Uterus (tissue), 4 donors: ENCODE results near the gene CST11. TPM values are rescaled to one million over a fixed set of nuclear protein-coding genes. Genes with fewer than 3 reads are reported as not detected.

Experiments
- DNase-seq, 2 donors: peaks; one replicate each; pipeline ENCODE4 v3.0.0-alpha.2; 2019 to 2020
- H3K27ac ChIP-seq, 2 donors: fragments of 200-600 bp; sonication (generic); 1 replicate in 1 of 2; 2 replicates in 1 of 2; pipeline ENCODE4 v1.5.1; 2016 to 2018
- H3K27me3 ChIP-seq, 2 donors: fragments of 200-600 bp; sonication (generic); one replicate each; pipeline ENCODE4 v1.5.1; 2018 to 2019; ENCODE audit warnings: control low read depth in 1 of 2
- H3K36me3 ChIP-seq, 2 donors: fragments of 200-600 bp; sonication (generic); one replicate each; pipeline ENCODE4 v1.5.1; 2019; ENCODE audit warnings: control low read depth in 1 of 2
- H3K4me1 ChIP-seq, 2 donors: fragments of 200-600 bp; sonication (generic); one replicate each; pipeline ENCODE4 v1.5.1; 2018 to 2019; ENCODE audit warnings: control low read depth in 1 of 2
- H3K4me3 ChIP-seq, 2 donors: fragments of 200-600 bp; sonication (generic); 1 replicate in 1 of 2; 2 replicates in 1 of 2; pipeline ENCODE4 v1.5.1; 2018 to 2019; ENCODE audit warnings: mild to moderate bottlenecking in 1 of 2
- H3K9me3 ChIP-seq, 2 donors: fragments of 200-600 bp; sonication (generic); one replicate each; pipeline ENCODE4 v1.5.1; 2019; ENCODE audit warnings: control low read depth in 1 of 2
- POLR2A ChIP-seq, 2 donors: fragments of 450-650 bp; IDR thresholded peaks; one replicate each; pipeline ENCODE4 v1.6.1; 2016; ENCODE audit warnings: antibody characterized with exemption in 2 of 2, mild to moderate bottlenecking in 1 of 2, moderate library complexity in 1 of 2
- intact Hi-C: fragments of 100-400 bp; cut with DNase I; formaldehyde crosslinking; loops from one replicate; pipeline ENCODE4 v1.15.1; 2023; ENCODE audit warnings: low total_unique reads
- total RNA-seq, 4 donors: library from RNA; depleted of rRNA in 3 of 4; stranded (reverse); fragments of >200 nt in 3 of 4; gene quantifications; one replicate each; pipeline versions ENCODE4 v1.1.0 to v1.2.4, GENCODE V29; 2014 to 2023
- TF ChIP-seq, protein P1 (sequence below), 4 experiments: fragments of 200-600 bp in 2 of 4; fragments of 450-650 bp in 2 of 4; sonication (generic) in 2 of 4; IDR thresholded peaks; one replicate each; pipeline ENCODE4 v1.5.1; 2016 to 2019; ENCODE audit warnings: antibody characterized with exemption in 4 of 4, mild to moderate bottlenecking in 2 of 4, moderate library complexity in 1 of 4
- donor health status: DM: yes; HTN: yes; CAD: no.

Gene CST11
- total RNA-seq, 4 donors from 2014 or later, result not detected

DNA sequence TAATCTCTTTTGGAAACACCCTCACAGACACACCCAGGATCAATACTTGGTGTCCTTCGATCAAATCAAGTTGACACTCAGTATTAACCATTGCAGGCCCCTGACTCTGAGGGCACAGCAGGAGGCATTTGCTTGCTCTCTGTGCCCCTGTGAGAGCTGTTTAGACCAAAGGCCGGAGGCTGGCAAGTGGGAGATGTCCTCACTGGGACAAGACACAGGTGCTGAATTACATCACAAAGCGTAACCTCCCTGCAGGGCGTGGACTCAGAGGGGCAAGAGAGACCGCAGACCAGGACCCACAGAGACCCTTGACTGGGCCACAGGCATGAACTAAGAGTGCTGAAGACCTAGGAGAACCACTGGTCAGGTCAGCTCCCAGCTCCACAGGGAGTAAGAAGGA lies 38.1 kb upstream of the CST11 start, which contains the start of gene CST8:
Gene CST8, plus strand, starts transcription at position 301 of the 400 bp plus-strand sequence. CDS start 551 bp downstream, outside the sequence.
- intact Hi-C loops, result no loop called here
- TF ChIP-seq, protein P1, sequence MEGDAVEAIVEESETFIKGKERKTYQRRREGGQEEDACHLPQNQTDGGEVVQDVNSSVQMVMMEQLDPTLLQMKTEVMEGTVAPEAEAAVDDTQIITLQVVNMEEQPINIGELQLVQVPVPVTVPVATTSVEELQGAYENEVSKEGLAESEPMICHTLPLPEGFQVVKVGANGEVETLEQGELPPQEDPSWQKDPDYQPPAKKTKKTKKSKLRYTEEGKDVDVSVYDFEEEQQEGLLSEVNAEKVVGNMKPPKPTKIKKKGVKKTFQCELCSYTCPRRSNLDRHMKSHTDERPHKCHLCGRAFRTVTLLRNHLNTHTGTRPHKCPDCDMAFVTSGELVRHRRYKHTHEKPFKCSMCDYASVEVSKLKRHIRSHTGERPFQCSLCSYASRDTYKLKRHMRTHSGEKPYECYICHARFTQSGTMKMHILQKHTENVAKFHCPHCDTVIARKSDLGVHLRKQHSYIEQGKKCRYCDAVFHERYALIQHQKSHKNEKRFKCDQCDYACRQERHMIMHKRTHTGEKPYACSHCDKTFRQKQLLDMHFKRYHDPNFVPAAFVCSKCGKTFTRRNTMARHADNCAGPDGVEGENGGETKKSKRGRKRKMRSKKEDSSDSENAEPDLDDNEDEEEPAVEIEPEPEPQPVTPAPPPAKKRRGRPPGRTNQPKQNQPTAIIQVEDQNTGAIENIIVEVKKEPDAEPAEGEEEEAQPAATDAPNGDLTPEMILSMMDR (IDR thresholded peaks at IDR 0.05), result no peak
- TF ChIP-seq POLR2A (IDR thresholded peaks at IDR 0.05), result no peak
- Histone ChIP-seq H3K9me3 (no peaks in the 10 kb centered on the region), H3K27me3 (no peaks in the 10 kb centered on the region), H3K36me3 (no peaks in the 10 kb centered on the region), H3K4me1 (no peaks in the 10 kb centered on the region), H3K27ac (no peak within 1 kb of the TSS), H3K4me3 (no peak within 1 kb of the TSS)
- DNase-seq, result no peak

DNA sequence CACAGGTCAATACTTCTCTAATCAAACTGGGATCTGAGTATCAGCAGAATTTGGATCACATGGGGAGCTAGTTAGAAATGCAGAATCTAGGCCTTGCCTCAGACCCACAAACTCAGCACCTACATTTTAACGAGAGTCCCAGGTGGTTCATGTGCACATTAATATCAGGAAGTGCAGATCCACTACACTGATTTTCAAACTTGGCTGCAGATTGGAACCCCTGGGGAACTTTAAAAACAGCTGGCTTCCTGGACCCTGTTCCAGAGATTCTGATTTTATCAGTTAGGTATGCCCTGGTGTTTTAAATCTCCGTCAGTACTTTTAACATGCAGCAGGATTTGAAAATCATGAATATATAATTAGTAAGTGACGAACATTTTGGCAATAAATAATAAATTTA lies 36.3 kb upstream of the CST11 start:
- intact Hi-C loops, result no loop called here
- no peaks in the 10 kb centered on the region for H3K4me1 ChIP-seq
- no peaks in the 10 kb centered on the region for H3K27me3 ChIP-seq
- no peak overlapping the region for H3K27ac ChIP-seq
- DNase-seq, result no peak
- H3K4me3 ChIP-seq, result no peak overlapping the region
- H3K9me3 ChIP-seq, result no peaks in the 10 kb centered on the region
- H3K36me3 ChIP-seq, result no peaks in the 10 kb centered on the region
- no peak for TF ChIP-seq POLR2A (IDR thresholded peaks at IDR 0.05)
- TF ChIP-seq, protein P1 (IDR thresholded peaks at IDR 0.05), result no peak

DNA sequence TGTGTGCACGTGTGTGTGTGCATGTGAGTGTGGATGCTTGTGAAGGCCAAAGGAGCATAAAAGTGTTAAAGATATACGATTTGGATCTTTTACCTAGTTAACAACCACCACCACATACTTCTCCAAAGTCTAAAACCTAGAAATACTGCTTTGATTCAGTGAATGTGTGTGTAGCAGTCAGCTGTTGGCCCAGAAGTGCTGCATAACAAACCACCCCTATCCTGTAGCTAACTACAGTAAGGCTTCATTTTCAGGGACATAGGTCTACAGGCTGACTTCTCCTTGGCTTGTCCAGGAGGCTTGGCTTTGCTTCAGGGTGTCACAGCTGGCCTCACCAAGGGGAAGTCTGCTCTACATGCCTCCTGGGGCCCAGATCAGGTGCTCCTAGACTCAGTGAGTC lies 35.8 kb upstream of the CST11 start:
- TF ChIP-seq, protein P1 (IDR thresholded peaks at IDR 0.05), result no peak
- TF ChIP-seq POLR2A (IDR thresholded peaks at IDR 0.05), result no peak
- Histone ChIP-seq H3K36me3 (no peaks in the 10 kb centered on the region), H3K27me3 (no peaks in the 10 kb centered on the region), H3K27ac (no peak overlapping the region), H3K4me1 (no peaks in the 10 kb centered on the region), H3K4me3 (no peak overlapping the region), H3K9me3 (no peaks in the 10 kb centered on the region)
- no peak for DNase-seq
- intact Hi-C loops, result no loop called here

DNA sequence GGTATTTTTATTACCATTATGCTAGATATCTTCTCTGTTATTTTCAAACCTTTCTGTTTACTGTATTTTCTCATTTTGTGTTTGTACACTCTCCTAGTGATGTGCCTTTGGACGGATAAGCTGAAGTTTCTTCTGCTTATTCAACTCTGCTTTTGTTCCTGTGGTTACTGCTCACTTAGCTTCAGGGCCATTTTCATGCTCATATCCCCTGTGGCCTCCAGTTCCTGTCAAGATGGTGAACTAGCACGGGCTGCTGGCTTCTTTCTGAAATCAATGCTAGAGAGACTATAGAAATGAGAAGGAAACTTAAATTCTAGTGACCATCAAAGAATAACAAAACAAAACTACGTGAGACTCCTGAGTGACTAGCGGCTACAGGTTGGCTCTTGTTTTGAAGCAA lies 31.4 kb upstream of the CST11 start:
- no peaks in the 10 kb centered on the region for H3K27me3 ChIP-seq
- H3K36me3 ChIP-seq, result no peaks in the 10 kb centered on the region
- intact Hi-C loops, result no loop called here
- H3K9me3 ChIP-seq, result no peaks in the 10 kb centered on the region
- H3K4me3 ChIP-seq, result no peak overlapping the region
- no peak for DNase-seq
- no peak overlapping the region for H3K27ac ChIP-seq
- no peaks in the 10 kb centered on the region for H3K4me1 ChIP-seq
- TF ChIP-seq POLR2A (IDR thresholded peaks at IDR 0.05), result no peak
- TF ChIP-seq, protein P1 (IDR thresholded peaks at IDR 0.05), result no peak

DNA sequence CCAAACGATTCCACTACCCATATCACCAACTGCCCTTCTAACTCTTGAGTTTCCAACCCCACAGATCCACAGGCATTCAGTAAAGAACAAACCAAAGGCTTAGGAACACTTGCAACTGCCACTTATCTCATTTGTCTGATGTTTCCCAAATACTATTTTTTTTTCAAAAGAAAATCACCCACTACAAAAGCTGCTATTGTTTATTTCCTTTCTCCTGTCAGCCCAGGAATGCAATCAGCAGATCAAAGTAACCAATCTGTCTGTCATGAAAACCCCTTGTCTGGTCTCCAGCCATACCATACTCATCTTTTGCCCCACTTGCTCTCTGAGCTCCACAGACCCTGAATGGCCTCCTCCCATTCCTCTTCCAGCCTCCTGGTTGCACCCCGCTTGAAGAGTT lies 29.5 kb upstream of the CST11 start:
- TF ChIP-seq, protein P1 (IDR thresholded peaks at IDR 0.05), result no peak
- TF ChIP-seq POLR2A (IDR thresholded peaks at IDR 0.05), result no peak
- Histone ChIP-seq H3K27me3 (no peaks in the 10 kb centered on the region), H3K36me3 (no peaks in the 10 kb centered on the region), H3K4me3 (no peak overlapping the region), H3K27ac (no peak overlapping the region), H3K9me3 (no peaks in the 10 kb centered on the region), H3K4me1 (no peaks in the 10 kb centered on the region)
- intact Hi-C loops, result no loop called here
- DNase-seq, result no peak
